ENCODE results near the gene GALNT10. TPM values are rescaled to one million over a fixed set of nuclear protein-coding genes. Genes with fewer than 3 reads are reported as not detected.
A peak's percentile ranks its signal among the peaks of the same experiment; 100 is the strongest.

Gene GALNT10
- total RNA-seq, 1 donor from 2014 or later, result 96.1 TPM

- Histone ChIP-seq H3K9me3 (ENCODE audit: insufficient read depth, low read depth, low read length) (no peaks in the 10 kb centered on the region), H2AFZ (ENCODE audit: low read depth, low read length) (no peak overlapping the region), H3K9ac (ENCODE audit: low read length) (peak overlapping the region; percentile 14), H3K79me2 (ENCODE audit: insufficient read depth, low read length) (peaks cover 71% of the 10 kb centered on the region), H3K27ac (ENCODE audit: low read depth, low read length) (peak overlapping the region; percentile 67), H3K4me3 (ENCODE audit: insufficient read depth, low read depth, low read length) (no peak overlapping the region), H3K4me1 (ENCODE audit: insufficient read depth, low read length) (peaks cover 51% of the 10 kb centered on the region), H3K36me3 (ENCODE audit: insufficient read depth, low read length) (peaks cover 11% of the 10 kb centered on the region), H3K27me3 (ENCODE audit: insufficient read depth, low read length) (no peaks in the 10 kb centered on the region), H4K20me1 (ENCODE audit: insufficient read depth, low read length) (peaks cover 60% of the 10 kb centered on the region), H3K4me2 (ENCODE audit: low read length) (peak overlapping the region; percentile 63)
- TF ChIP-seq EZH2 (IDR thresholded peaks at IDR 0.05; ENCODE audit: insufficient read depth, low read length), result no peak
- TF ChIP-seq, protein P1, sequence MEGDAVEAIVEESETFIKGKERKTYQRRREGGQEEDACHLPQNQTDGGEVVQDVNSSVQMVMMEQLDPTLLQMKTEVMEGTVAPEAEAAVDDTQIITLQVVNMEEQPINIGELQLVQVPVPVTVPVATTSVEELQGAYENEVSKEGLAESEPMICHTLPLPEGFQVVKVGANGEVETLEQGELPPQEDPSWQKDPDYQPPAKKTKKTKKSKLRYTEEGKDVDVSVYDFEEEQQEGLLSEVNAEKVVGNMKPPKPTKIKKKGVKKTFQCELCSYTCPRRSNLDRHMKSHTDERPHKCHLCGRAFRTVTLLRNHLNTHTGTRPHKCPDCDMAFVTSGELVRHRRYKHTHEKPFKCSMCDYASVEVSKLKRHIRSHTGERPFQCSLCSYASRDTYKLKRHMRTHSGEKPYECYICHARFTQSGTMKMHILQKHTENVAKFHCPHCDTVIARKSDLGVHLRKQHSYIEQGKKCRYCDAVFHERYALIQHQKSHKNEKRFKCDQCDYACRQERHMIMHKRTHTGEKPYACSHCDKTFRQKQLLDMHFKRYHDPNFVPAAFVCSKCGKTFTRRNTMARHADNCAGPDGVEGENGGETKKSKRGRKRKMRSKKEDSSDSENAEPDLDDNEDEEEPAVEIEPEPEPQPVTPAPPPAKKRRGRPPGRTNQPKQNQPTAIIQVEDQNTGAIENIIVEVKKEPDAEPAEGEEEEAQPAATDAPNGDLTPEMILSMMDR (IDR thresholded peaks at IDR 0.05; ENCODE audit: insufficient read depth, low read depth, low read length), result no peak
- DNase-seq (ENCODE audit: low read depth) (peak; percentile 94), FAIRE-seq (peak; percentile 89)
- H3K4me3 Mint-ChIP-seq (ENCODE audit: unreplicated experiment), result peak overlapping the region; percentile 45
- H3K36me3 Mint-ChIP-seq (ENCODE audit: low read depth, unreplicated experiment), result peaks cover 37% of the 10 kb centered on the region
- H3K4me1 Mint-ChIP-seq (ENCODE audit: low read depth, unreplicated experiment), result peaks cover 55% of the 10 kb centered on the region
- H3K9me3 Mint-ChIP-seq (ENCODE audit: unreplicated experiment), result peaks cover 4% of the 10 kb centered on the region
- peak overlapping the region; percentile 83 for H3K27ac Mint-ChIP-seq (ENCODE audit: unreplicated experiment)
- H3K27me3 Mint-ChIP-seq (ENCODE audit: low read depth, unreplicated experiment), result no peaks in the 10 kb centered on the region
Observed at GRCh38 chr5:154198611-154199230, 8.2 kb downstream of the GALNT10 start.

GRCh38 chr5:154199263-154199662 is 8.7 kb downstream of the GALNT10 start:
- H3K4me3 Mint-ChIP-seq (ENCODE audit: unreplicated experiment), result peak overlapping the region; percentile 62
- no peak for TF ChIP-seq EZH2 (IDR thresholded peaks at IDR 0.05; ENCODE audit: insufficient read depth, low read length)
- TF ChIP-seq, protein P1 (IDR thresholded peaks at IDR 0.05; ENCODE audit: insufficient read depth, low read depth, low read length), result no peak
- H3K36me3 ChIP-seq (ENCODE audit: insufficient read depth, low read length), result peaks cover 11% of the 10 kb centered on the region
- H3K79me2 ChIP-seq (ENCODE audit: insufficient read depth, low read length), result peaks cover 72% of the 10 kb centered on the region
- FAIRE-seq (no peak), DNase-seq (ENCODE audit: low read depth) (no peak)
- H3K4me3 ChIP-seq (ENCODE audit: insufficient read depth, low read depth, low read length), result no peak overlapping the region
- H3K36me3 Mint-ChIP-seq (ENCODE audit: low read depth, unreplicated experiment), result peaks cover 37% of the 10 kb centered on the region
- H4K20me1 ChIP-seq (ENCODE audit: insufficient read depth, low read length), result peaks cover 55% of the 10 kb centered on the region
- H3K9ac ChIP-seq (ENCODE audit: low read length), result peak overlapping the region; percentile 8
- no peaks in the 10 kb centered on the region for H3K27me3 Mint-ChIP-seq (ENCODE audit: low read depth, unreplicated experiment)
- H3K4me1 Mint-ChIP-seq (ENCODE audit: low read depth, unreplicated experiment), result peaks cover 52% of the 10 kb centered on the region
- H3K4me2 ChIP-seq (ENCODE audit: low read length), result peak overlapping the region; percentile 63
- peaks cover 46% of the 10 kb centered on the region for H3K4me1 ChIP-seq (ENCODE audit: insufficient read depth, low read length)
- no peak overlapping the region for H2AFZ ChIP-seq (ENCODE audit: low read depth, low read length)
- peaks cover 4% of the 10 kb centered on the region for H3K9me3 Mint-ChIP-seq (ENCODE audit: unreplicated experiment)
- H3K27ac ChIP-seq (ENCODE audit: low read depth, low read length), result peak overlapping the region; percentile 33
- no peaks in the 10 kb centered on the region for H3K27me3 ChIP-seq (ENCODE audit: insufficient read depth, low read length)
- H3K27ac Mint-ChIP-seq (ENCODE audit: unreplicated experiment), result peak overlapping the region; percentile 91
- H3K9me3 ChIP-seq (ENCODE audit: insufficient read depth, low read depth, low read length), result no peaks in the 10 kb centered on the region

GRCh38 chr5:154199671-154200220 is 9.2 kb downstream of the GALNT10 start:
- H2AFZ ChIP-seq (ENCODE audit: low read depth, low read length), result no peak overlapping the region
- H3K36me3 ChIP-seq (ENCODE audit: insufficient read depth, low read length), result peaks cover 10% of the 10 kb centered on the region
- peak overlapping the region; percentile 91 for H3K27ac Mint-ChIP-seq (ENCODE audit: unreplicated experiment)
- H3K9me3 ChIP-seq (ENCODE audit: insufficient read depth, low read depth, low read length), result no peaks in the 10 kb centered on the region
- H4K20me1 ChIP-seq (ENCODE audit: insufficient read depth, low read length), result peaks cover 50% of the 10 kb centered on the region
- peak overlapping the region; percentile 33 for H3K27ac ChIP-seq (ENCODE audit: low read depth, low read length)
- peaks cover 41% of the 10 kb centered on the region for H3K4me1 ChIP-seq (ENCODE audit: insufficient read depth, low read length)
- FAIRE-seq (no peak), DNase-seq (ENCODE audit: low read depth) (no peak)
- H3K4me3 Mint-ChIP-seq (ENCODE audit: unreplicated experiment), result peak overlapping the region; percentile 62
- H3K27me3 ChIP-seq (ENCODE audit: insufficient read depth, low read length), result no peaks in the 10 kb centered on the region
- peak overlapping the region; percentile 63 for H3K4me2 ChIP-seq (ENCODE audit: low read length)
- no peak for TF ChIP-seq EZH2 (IDR thresholded peaks at IDR 0.05; ENCODE audit: insufficient read depth, low read length)
- TF ChIP-seq, protein P1 (IDR thresholded peaks at IDR 0.05; ENCODE audit: insufficient read depth, low read depth, low read length), result no peak
- no peak overlapping the region for H3K4me3 ChIP-seq (ENCODE audit: insufficient read depth, low read depth, low read length)
- H3K9me3 Mint-ChIP-seq (ENCODE audit: unreplicated experiment), result peaks cover 4% of the 10 kb centered on the region
- peaks cover 72% of the 10 kb centered on the region for H3K79me2 ChIP-seq (ENCODE audit: insufficient read depth, low read length)
- H3K9ac ChIP-seq (ENCODE audit: low read length), result peak overlapping the region; percentile 8
- no peaks in the 10 kb centered on the region for H3K27me3 Mint-ChIP-seq (ENCODE audit: low read depth, unreplicated experiment)
- peaks cover 49% of the 10 kb centered on the region for H3K4me1 Mint-ChIP-seq (ENCODE audit: low read depth, unreplicated experiment)
- H3K36me3 Mint-ChIP-seq (ENCODE audit: low read depth, unreplicated experiment), result peaks cover 37% of the 10 kb centered on the region
